Left forelimb (tissue), 1 donor: ENCODE data around the gene LLGL1.

Experiments used
- DNase-seq: peaks from one replicate; pipeline ENCODE4 v3.0.0-alpha.2; 2018; ENCODE audit warnings: low spot score

The LLGL1 gene

GRCh38 chr17:18270046-18270931, 44.9 kb downstream of the LLGL1 start:
- DNase-seq, result no peak

GRCh38 chr17:18277076-18277475, 51.6 kb downstream of the LLGL1 start:
- DNase-seq, result no peak

- DNase-seq, result no peak
Observed at GRCh38 chr17:18278867-18279266, 53.4 kb downstream of the LLGL1 start.

DNA sequence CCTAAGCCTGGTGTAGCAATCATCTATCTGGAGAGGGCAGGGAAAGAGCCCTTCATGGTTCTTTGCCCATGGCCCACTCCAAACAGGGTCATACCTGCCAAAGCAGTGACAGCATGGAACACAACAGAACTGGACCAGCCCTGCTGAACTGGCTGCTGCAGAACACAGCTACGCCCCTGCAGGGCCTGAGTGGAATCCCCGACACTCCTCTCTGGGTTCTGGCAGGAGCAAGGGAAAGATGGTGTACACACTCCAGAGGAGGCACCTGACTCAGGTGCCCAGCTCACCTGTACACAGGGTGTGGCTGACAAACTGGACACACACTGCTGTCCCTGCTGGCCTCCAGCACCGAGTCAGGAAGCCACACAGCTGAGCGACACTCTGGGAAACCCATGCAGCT, 54.8 kb downstream of the LLGL1 start:
- no peak for DNase-seq

- no peak for DNase-seq
Observed at GRCh38 chr17:18280766-18281371, 55.4 kb downstream of the LLGL1 start.

DNA sequence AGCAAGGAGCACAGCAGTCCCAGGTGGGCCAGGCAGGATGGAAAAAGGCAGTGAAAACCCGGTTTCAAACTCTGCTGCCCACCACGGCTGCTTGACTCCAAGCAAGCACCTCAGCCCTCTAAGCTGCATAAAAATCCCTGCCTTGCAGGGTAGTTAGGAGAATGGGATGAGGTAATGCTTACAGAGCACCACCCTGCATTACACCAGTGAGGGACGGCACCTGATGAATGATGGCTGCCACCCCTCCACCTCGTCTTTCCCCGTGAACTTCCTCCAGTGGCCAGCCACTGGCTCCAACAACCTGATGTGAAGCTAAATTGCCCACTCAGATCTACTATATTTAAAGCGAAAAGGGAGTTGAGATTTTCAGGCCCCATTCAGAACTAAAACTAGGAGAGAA, 56.4 kb downstream of the LLGL1 start:
- DNase-seq, result no peak

GRCh38 chr17:18285296-18285695, 59.9 kb downstream of the LLGL1 start:
- no peak for DNase-seq

DNA sequence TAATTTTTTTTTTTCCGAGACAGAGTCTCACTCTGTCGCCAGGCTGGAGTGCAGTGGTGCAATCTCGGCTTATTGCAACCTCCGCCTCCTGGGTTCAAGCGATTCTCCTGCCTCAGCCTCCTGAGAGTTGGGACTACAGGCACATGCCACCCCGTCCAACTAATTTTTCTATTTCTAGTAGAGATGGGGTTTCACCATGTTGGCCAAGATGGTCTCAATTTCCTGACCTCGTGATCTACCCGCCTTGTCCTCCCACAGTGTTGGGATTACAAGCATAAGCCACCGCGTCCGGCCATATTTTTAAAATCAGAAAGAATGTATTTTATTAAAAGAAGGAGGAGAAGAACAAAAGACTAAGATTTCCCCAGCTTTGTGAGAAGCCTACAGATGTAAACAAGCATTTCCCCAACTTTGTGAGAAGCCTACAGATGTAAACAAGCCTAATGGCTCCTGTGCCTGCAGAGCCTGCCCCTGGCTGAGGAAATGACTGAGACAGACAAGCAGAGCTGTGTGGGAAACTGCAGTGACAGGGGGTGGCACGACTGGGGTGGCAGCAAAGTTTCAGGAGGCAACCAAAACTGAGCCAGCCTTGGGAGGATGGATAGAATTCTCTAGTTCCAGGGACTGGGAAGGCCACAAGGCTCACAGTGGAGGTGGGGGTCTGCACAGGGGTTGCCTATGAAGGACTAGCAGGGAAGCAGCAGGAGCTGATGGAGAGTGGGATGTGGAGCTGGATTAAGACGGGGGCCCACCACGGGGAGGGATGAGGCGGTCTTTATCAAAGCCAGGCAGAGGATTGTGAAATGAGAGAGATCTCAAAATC, 66.5 kb downstream of the LLGL1 start:
- no peak for DNase-seq
